ENCODE data around the gene CRB1. TPM values are rescaled to one million over a fixed set of nuclear protein-coding genes. Genes with fewer than 3 reads are reported as not detected.
A peak's percentile ranks its signal among the peaks of the same experiment; 100 is the strongest.
"Not testable (repeated sequence)": the region's sequence is repeated elsewhere in the genome, so short reads cannot be mapped to it uniquely, and the experiment has no call there.

Gene CRB1
- total RNA-seq, 6 experiments from 2014 or later = 0.07 TPM; not detected in 5

GRCh38 chr1:197402189-197402588, 134.1 kb downstream of the CRB1 start:
- TF ChIP-seq CTCF (IDR thresholded peaks at IDR 0.05) = no peak
- Mint-ChIP-seq H3K27me3 (ENCODE audit: insufficient read depth) (peaks cover under 1% of the 10 kb centered on the region; the same call in 1 of the 2 replicates), H3K9me3 (no peaks in the 10 kb centered on the region), H3K27ac (no peak overlapping the region), H3K4me1 (ENCODE audit: low read depth) (no peaks in the 10 kb centered on the region), H3K36me3 (ENCODE audit: low read depth) (no peaks in the 10 kb centered on the region), H3K4me3 (no peak overlapping the region)
- DNase-seq = no peak

GRCh38 chr1:197404774-197405173, 136.7 kb downstream of the CRB1 start:
- H3K27me3 Mint-ChIP-seq (ENCODE audit: insufficient read depth); H3K9me3 Mint-ChIP-seq; H3K36me3 Mint-ChIP-seq (ENCODE audit: low read depth); H3K27ac Mint-ChIP-seq; DNase-seq; H3K4me1 Mint-ChIP-seq (ENCODE audit: low read depth); H3K4me3 Mint-ChIP-seq: not testable (repeated sequence)

GRCh38 chr1:197405614-197406013, 137.6 kb downstream of the CRB1 start:
- not testable (repeated sequence) for DNase-seq; H3K4me3 Mint-ChIP-seq; H3K4me1 Mint-ChIP-seq (ENCODE audit: low read depth); H3K27ac Mint-ChIP-seq; H3K36me3 Mint-ChIP-seq (ENCODE audit: low read depth); H3K9me3 Mint-ChIP-seq; H3K27me3 Mint-ChIP-seq (ENCODE audit: insufficient read depth)

- Mint-ChIP-seq H3K4me1 (ENCODE audit: low read depth) (no peaks in the 10 kb centered on the region), H3K36me3 (ENCODE audit: low read depth) (no peaks in the 10 kb centered on the region), H3K27ac (no peak overlapping the region), H3K27me3 (ENCODE audit: insufficient read depth) (peaks cover 2% of the 10 kb centered on the region), H3K9me3 (no peaks in the 10 kb centered on the region), H3K4me3 (no peak overlapping the region)
- DNase-seq = no peak
- TF ChIP-seq CTCF (IDR thresholded peaks at IDR 0.05) = no peak
Measured at GRCh38 chr1:197413564-197413963, 145.5 kb downstream of the CRB1 start.

GRCh38 chr1:197415221-197415620, 147.2 kb downstream of the CRB1 start:
- DNase-seq = no peak
- no peak for TF ChIP-seq CTCF (IDR thresholded peaks at IDR 0.05)
- H3K9me3 Mint-ChIP-seq = no peaks in the 10 kb centered on the region
- H3K4me1 Mint-ChIP-seq (ENCODE audit: low read depth) = no peaks in the 10 kb centered on the region
- no peak overlapping the region for H3K4me3 Mint-ChIP-seq
- H3K27me3 Mint-ChIP-seq (ENCODE audit: insufficient read depth) = peaks cover 2% of the 10 kb centered on the region
- H3K36me3 Mint-ChIP-seq (ENCODE audit: low read depth) = no peaks in the 10 kb centered on the region
- H3K27ac Mint-ChIP-seq = no peak overlapping the region

- Mint-ChIP-seq H3K27me3 (ENCODE audit: insufficient read depth) (peaks cover 2% of the 10 kb centered on the region), H3K4me3 (no peak overlapping the region), H3K27ac (no peak overlapping the region), H3K36me3 (ENCODE audit: low read depth) (no peaks in the 10 kb centered on the region), H3K9me3 (no peaks in the 10 kb centered on the region), H3K4me1 (ENCODE audit: low read depth) (peaks cover 8% of the 10 kb centered on the region)
- TF ChIP-seq CTCF (IDR thresholded peaks at IDR 0.05) = no peak
- no peak for DNase-seq
Measured at GRCh38 chr1:197418693-197419092, 150.6 kb downstream of the CRB1 start.

- Mint-ChIP-seq H3K9me3 (no peaks in the 10 kb centered on the region), H3K36me3 (ENCODE audit: low read depth) (no peaks in the 10 kb centered on the region), H3K4me3 (no peak overlapping the region), H3K27me3 (ENCODE audit: insufficient read depth) (peaks cover 2% of the 10 kb centered on the region; the same call in 1 of the 2 replicates), H3K4me1 (ENCODE audit: low read depth) (peaks cover 8% of the 10 kb centered on the region), H3K27ac (no peak overlapping the region)
- no peak for TF ChIP-seq CTCF (IDR thresholded peaks at IDR 0.05)
- peak; percentile 58 for DNase-seq
Measured at GRCh38 chr1:197422993-197423392, 154.9 kb downstream of the CRB1 start.

All from HFFc6 (cell line).